UCSD-AML1 (cell line): ENCODE results near the gene NKX2-8.
"Not testable (repeated sequence)": the region's sequence is repeated elsewhere in the genome, so short reads cannot be mapped to it uniquely, and the experiment has no call there.

Experiments
- DNase-seq: peaks from one replicate; lab custom pipeline; 2025; ENCODE audit not compliant: unreplicated experiment; lab: John Stamatoyannopoulos, UW

NKX2-8 gene

GRCh38 chr14:36580141-36580855, 2.1 kb downstream of the NKX2-8 start:
- DNase-seq, result no peak

- DNase-seq, result no peak
These were observed 2.8 kb downstream of the NKX2-8 start for GRCh38 chr14:36579573-36580140.

GRCh38 chr14:36579001-36579555, 3.3 kb downstream of the NKX2-8 start:
- DNase-seq, result no peak

GRCh38 chr14:36570065-36570464, 12.3 kb downstream of the NKX2-8 start:
- no peak for DNase-seq

- DNase-seq, result peak; percentile 13
These were observed 25.5 kb downstream of the NKX2-8 start for GRCh38 chr14:36556811-36557433.

GRCh38 chr14:36555998-36556743, 26.2 kb downstream of the NKX2-8 start:
- DNase-seq, result no peak

- DNase-seq, result no peak
These were observed 28.7 kb downstream of the NKX2-8 start for GRCh38 chr14:36553656-36554260.

- no peak for DNase-seq
These were observed 31.5 kb downstream of the NKX2-8 start for GRCh38 chr14:36550899-36551298.

GRCh38 chr14:36544280-36544679, 38.1 kb downstream of the NKX2-8 start:
- DNase-seq, result not testable (repeated sequence)

- DNase-seq, result no peak
These were observed 44.4 kb downstream of the NKX2-8 start for GRCh38 chr14:36538051-36538450.
